GM19023 (cell line): ENCODE results near the gene SEMA3G.

ENCODE experiments used
- ATAC-seq: cut with Tn5 transposase; IDR thresholded peaks from one replicate; pipeline ENCODE4 v1.9.1; 2021; ENCODE audit warnings: mild to moderate bottlenecking, moderate library complexity; ENCODE audit not compliant: unreplicated experiment

The SEMA3G gene

DNA sequence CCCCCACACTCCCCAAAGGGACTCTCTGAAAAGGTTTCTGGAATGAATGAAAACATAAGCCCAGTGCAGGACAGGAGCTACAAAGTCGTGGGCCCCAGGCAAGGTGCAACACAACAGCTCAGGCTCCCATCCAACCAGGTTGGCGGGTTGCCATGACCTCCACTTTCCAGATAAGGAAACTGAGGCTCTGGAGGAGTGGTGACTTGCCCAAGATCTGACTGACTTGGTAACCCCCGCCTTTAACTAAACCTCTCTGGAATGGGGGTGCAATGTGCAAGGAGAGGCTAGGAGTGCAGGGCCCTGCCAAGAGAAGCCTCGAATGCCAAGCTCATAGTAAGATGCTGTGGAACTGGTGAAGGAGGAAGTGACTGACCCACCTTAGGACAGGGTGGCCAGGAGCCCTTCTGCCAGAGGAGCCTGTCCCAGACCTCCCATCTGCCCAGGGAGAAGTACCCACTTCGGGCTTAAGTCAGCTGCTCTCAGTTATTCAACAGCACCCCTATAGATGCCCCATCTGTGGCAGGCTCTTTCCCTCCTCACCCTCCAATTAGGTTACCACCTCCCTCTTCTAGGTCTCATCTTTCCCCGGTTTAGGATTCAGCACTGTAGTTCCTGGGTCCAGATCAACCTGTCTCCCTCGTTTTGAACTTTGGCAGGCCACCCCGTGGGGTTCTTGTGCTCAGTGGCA lies 9.5 kb upstream of the SEMA3G start:
- ATAC-seq, result no peak

GRCh38 chr3:52453496-52454249 lies 8.8 kb upstream of the SEMA3G start, which contains the start of gene TNNC1:
TSS of gene TNNC1 (minus strand) at chr3:52454041. CDS start at chr3:52454015, 26 bp downstream.
- ATAC-seq, result no peak

GRCh38 chr3:52452570-52453221 lies 7.8 kb upstream of the SEMA3G start:
- ATAC-seq, result no peak

GRCh38 chr3:52452126-52452525 lies 7.2 kb upstream of the SEMA3G start:
- ATAC-seq, result no peak

DNA sequence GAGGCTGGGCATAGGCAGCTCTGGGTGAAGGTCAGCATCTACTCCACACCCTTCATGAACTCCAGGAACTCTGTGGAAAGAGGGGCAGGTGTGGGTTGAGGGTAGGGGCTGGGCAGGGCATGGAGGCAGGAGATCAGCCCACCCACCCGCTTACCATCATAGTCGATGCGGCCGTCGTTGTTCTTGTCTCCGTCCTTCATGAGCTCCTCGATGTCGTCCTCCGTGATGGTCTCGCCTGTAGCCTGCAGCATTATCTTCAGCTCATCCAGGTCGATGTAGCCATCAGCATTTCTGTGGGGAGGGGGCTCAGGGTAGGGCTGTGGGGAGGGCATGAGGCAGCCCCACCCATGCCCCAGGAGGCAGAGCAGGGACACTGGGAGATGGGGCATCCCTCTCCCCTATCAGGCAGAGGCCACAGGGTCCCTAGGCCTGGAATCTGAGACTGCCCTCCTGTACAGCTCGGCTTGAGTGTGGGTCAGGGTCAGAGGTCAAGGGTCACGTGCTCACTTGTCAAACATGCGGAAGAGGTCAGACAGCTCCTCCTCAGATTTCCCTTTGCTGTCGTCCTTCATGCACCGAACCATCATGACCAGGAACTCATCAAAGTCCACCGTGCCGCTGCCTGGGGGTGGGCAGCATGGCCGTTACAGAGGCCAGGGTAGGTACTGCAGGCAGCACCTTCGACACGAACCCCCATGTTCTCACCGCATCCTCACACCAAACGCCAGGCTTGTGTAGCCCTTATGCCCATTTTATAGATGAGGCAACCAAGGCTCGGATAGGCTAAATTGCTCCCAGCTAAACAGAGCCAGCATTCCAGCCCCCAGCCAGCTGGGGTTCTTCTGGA lies 6.6 kb upstream of the SEMA3G start:
- ATAC-seq, result no peak

DNA sequence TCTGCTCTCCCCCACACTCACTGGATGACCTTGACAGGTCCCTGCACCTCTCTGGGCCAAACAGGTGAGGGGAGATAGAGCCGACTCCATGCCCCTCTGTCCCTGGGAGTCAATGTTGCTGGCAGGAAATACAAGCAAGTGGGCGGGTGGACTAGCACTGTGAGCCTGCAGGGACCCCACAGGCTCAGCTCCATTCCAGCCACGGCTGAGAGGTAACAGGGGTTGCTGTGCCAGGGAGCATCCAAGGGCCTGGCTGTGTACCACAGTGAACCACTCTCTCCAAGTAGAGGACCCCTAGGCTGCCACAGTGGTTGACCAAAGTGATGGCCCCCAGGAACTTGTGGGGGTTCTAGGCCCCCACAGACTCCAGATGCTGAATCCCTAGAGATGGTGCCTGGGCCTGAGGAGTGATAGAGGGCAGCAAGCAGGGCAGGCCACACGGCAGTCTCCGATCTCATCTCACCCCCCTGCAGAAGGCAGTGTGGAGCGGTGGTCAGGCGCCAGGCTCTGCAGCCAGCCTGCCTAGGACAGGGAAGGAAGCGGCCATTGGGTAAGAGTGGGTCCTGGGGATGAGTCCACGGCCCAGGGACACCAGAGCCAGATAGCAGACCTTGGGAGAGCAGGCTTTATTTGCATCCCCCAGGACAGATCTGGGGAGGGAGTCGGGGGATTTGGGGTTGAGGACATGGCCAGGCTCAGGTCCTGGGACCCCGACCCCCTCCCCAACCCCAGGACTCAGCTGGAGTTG lies 5.8 kb upstream of the SEMA3G start:
- no peak for ATAC-seq

DNA sequence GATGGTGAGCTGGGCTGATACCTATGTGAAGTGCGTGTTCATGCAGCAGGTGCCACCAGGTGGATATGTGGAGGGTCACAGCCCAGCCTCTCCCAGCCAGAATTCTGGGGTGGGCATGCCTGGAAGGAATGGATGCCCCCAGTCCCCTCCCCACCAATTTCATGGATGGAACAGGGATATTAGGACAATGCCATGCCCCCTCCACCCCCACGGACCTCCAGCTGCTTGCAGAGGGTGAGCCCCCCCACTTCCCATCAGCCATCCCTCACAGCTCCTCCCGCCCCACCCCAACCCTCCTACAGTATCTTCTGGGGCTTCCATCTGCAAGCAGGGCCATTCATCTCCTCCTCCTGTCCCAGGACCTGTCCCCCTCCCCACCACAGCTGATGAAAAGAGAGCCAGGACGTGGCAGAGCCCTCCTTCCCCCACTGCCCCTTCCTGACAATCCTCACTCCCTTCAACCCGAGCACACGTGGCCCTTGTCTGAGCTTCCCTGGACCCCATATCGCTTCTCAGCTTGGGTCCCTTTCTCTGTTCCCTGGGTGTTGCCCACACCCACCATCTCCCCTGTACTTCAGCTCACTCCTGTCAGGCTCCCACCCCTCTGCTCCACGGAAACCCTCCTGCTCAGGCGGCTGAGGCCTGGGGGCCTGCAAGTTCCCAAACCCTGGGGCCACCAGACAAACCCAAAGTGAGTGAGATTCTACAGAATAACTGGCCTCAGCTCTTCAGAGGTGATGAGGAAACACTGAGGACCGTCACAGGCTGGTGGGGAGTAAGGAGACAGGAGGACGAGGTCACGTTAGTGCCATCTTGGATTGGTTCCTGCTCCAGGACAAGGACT lies 2.8 kb upstream of the SEMA3G start:
- no peak for ATAC-seq

DNA sequence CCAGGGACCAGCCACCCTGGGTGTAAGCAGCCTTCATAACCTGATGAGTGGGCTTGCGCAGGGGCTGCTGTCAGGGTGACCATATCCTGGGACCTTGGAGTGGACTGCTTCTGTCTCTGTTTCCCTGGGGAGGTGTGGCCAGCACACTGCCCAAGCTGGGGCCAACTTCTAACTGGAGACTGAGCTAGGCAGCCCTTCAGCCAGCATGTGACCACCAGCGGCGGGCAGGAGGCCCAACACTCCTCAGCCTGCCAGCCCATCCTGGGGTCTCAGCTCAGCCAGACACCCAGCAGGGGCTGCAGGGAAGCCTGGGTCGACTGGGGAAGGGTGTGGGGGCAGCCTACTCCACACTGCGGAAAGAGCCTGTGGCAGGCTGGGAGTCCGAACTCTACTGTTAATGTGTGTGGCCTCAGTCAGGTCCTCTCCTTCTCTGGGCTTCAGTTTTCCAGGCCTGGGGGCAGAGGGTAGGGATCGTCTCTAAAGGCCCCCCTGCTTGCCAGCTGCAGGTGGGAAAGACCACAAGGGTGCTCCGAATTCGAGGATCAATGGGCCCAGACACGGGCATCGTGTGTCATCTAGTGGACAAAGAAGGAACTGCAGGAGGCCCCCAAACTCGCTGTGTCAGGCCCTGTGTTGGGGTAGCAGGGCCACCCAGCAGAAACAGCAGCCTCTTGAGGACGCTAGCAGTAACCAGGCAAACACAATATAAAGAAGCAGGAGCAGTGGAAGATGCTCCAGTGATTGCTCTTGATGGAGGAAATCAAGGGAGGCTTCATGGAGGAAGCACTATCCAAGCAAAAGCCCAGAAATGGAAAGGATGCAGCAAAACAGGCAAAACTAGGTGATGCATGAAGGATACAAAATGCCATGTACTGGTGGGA lies 2.0 kb upstream of the SEMA3G start:
- ATAC-seq, result no peak

GRCh38 chr3:52446042-52446441 lies 1.1 kb upstream of the SEMA3G start:
- ATAC-seq, result no peak

DNA sequence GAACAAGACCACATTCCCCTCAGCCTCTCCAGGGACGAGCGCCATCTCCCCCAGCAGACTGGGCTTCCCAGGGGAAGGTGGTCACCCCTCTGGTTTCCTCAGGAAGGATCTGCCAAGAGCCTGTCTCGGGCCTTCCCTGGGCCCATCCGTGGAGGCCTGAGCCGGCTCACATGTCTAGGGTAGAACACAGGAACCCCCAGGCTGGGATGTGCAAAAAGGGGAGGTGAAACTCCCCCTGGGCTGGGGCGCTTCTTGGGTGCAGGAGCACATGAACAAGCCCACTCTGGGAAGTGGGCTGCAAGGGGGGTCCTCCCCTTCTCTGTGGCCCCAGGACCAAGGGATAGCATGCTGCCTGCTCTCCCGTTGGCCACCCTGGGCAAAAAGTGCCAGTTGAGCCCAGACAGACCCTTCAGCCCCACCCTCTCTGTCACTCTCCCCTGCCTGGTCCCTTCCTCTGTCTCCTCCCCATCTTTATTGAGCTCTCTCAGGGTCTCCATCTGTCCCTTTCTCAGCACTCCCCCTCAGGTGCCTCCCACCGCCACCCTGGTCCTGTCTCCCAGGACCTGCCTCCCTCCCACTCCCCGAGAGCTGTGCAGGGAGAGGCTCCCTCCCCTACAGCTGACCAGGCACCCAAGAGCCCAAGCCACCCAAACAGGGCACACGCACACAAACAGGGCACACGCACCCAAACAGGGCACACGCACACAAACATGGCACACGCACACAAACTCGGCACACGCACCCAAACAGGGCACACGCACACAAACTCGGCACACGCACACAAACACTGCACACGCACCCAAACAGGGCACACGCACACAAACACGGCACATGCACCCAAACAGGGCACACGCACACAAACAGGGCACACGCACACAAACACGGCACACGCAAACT lies 864 bp downstream of the SEMA3G start:
- ATAC-seq, result no peak

DNA sequence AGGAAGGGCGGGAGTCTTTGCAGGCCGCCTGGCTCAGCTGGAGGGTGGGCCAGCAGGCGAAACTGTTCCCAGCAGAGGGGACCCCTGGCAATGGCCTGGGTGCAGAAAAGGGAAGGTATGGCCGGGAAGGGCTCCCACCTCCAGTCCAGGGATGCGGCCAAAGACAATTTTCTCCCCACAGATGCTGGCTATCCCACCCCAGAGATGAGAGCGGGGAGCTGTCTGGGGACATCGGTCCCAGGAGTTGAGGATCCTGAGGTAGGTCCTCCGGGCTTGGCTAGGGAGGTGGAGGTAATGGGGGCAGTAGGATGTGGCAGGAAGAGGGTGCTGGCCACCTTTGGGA lies 1.7 kb downstream of the SEMA3G start:
- no peak for ATAC-seq

DNA sequence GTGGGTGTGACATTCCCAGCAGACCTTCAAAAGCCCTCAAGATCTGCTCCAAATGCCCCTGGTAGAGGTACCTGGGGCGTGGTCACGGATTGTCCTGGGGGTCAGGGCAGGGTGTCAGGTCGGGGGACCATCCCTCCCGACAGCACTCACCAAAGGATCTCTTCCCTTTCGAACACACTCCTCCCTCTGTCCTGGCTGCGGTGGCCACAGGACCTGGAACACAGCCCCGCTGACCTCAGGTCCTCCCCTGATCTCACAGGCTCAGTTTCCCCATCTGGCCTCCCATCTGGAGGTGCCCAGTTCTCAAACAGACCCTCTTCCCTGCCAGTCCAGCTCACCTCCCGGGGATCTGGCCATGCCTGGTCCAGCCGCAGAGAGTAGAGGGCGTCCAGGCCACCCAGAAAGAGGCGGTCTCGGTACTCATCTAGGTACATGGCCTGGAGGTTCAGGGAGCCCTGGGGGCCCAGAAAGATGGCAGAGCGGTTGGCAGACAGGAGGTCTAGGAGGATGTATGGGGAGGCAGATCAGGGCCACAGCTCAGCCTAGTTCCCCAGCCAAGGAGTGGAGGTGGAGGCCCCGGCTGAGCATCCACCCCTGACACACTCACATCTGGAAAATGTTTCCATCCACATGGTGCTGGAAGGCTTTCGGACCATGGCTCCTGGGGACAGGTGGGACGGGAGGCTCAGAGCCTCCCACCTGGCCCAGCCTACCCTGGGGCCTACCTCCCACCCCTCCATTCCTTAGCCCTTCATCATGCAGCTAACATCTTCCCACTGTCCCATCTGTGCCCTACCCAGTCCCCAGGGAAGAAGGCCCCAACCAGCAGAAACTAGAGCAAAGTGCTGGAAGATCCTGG lies 2.3 kb downstream of the SEMA3G start:
- no peak for ATAC-seq

DNA sequence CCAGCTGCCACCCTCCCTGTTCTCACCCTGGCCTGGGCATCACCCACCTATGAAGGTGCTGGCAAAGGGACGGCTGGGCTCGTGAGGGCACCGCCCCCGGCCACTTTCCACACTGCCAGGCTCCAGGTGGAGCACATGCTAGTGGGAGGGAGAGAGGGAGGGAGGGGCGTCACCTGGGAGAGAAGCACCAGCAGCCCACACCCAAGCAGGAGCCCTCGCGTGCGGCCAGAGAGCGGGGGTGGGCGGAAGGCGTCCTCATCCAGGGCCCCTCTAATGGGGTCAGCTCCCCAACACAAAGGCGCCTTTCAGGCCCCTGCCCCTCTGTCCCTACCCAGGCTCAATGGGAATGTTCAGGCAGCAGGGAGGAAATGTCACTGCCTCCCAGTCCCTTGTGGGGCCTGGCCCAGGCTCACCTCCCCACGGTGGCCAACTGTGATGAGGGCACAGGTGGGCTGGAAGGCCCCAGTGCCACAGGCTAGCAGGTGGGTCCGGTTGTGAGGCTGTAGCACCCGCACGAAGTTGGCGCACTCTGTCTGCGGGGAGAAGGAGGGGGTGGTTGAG lies 3.1 kb downstream of the SEMA3G start:
- ATAC-seq, result no peak

DNA sequence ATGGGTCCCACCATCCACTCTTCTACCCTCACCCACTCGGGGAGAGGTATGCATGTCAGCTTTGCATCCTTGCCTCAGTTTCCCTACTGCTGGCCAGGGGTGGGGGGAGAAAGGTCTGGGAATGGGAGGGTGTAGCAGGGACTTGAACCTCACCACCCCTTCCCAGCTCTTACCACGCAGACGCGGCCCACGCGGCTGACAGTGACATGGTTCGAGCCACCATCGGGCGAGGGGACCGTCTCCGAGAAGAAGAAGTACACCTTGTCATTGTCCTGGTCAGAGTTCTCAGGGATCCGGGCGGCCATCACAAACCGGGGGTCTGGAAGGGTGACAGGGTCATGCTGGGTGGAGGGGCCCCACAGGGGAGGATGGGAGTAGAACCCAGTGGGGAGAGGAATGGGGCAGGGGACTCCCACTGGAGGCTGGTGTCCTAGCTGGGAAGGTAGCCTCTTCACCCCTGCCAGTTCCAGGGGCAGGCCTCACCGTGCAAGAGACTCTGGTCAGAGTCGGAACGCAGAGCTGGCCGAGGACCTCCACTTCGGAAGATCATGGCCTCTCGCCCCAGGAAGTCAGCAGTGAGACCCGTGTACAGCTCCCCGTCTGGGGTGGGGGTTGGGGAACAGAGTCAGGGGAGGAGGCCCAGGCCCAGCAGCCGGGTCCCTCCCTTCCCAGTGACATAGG lies 3.7 kb downstream of the SEMA3G start:
- no peak for ATAC-seq

- ATAC-seq, result no peak
Observed at GRCh38 chr3:52440671-52441070, 4.2 kb downstream of the SEMA3G start.

GRCh38 chr3:52440249-52440551 lies 4.7 kb downstream of the SEMA3G start:
- ATAC-seq, result no peak
